Measurements from ENCODE around the gene ARHGEF11.

The ARHGEF11 gene

GRCh38 chr1:156935505-156936128 is 109.9 kb downstream of the ARHGEF11 start:
- peaks cover 6% of the 10 kb centered on the region; the same call in 1 of the 2 replicates for H3K27me3 ChIP-seq (ENCODE audit: control insufficient read depth, low read length)
- no peaks in the 10 kb centered on the region for H3K4me1 ChIP-seq (ENCODE audit: control insufficient read depth, low read length)
- H3K4me3 ChIP-seq (ENCODE audit: low read length), result no peak overlapping the region
- no peaks in the 10 kb centered on the region for H3K79me2 ChIP-seq (ENCODE audit: control insufficient read depth, low read length)
- no peaks in the 10 kb centered on the region for H3K36me3 ChIP-seq (ENCODE audit: control insufficient read depth, low read length)
- H3K9me3 ChIP-seq (ENCODE audit: control insufficient read depth, insufficient read depth, low read length), result no peaks in the 10 kb centered on the region
- no peaks in the 10 kb centered on the region for H4K20me1 ChIP-seq (ENCODE audit: control insufficient read depth, insufficient read depth, low read depth, low read length)
- no peak for TF ChIP-seq CTCF (IDR thresholded peaks at IDR 0.05; ENCODE audit: low read depth, low read length, poor library complexity, severe bottlenecking)
- TF ChIP-seq EZH2phosphoT487 (IDR thresholded peaks at IDR 0.05; ENCODE audit: borderline replicate concordance, low read length), result no peak
- no peak overlapping the region for H3K4me2 ChIP-seq (ENCODE audit: low read length)
- H3K9me2 ChIP-seq (replicated peaks; ENCODE audit: control insufficient read depth, low read length), result no peaks in the 10 kb centered on the region
- H3F3A ChIP-seq (ENCODE audit: control insufficient read depth, insufficient read depth), result no peaks in the 10 kb centered on the region
- H3K27ac ChIP-seq (ENCODE audit: low read depth, low read length), result no peak overlapping the region

GRCh38 chr1:156933136-156933535 is 112.4 kb downstream of the ARHGEF11 start:
- Histone ChIP-seq H3K27me3 (ENCODE audit: control insufficient read depth, low read length) (peaks cover 9% of the 10 kb centered on the region), H3K9me2 (replicated peaks; ENCODE audit: control insufficient read depth, low read length) (no peaks in the 10 kb centered on the region), H3K36me3 (ENCODE audit: control insufficient read depth, low read length) (no peaks in the 10 kb centered on the region), H3K79me2 (ENCODE audit: control insufficient read depth, low read length) (no peaks in the 10 kb centered on the region), H3K4me2 (ENCODE audit: low read length) (no peak overlapping the region), H3F3A (ENCODE audit: control insufficient read depth, insufficient read depth) (no peaks in the 10 kb centered on the region), H3K4me1 (ENCODE audit: control insufficient read depth, low read length) (no peaks in the 10 kb centered on the region), H3K27ac (ENCODE audit: low read depth, low read length) (no peak overlapping the region), H3K9me3 (ENCODE audit: control insufficient read depth, insufficient read depth, low read length) (no peaks in the 10 kb centered on the region), H3K4me3 (ENCODE audit: low read length) (no peak overlapping the region), H4K20me1 (ENCODE audit: control insufficient read depth, insufficient read depth, low read depth, low read length) (no peaks in the 10 kb centered on the region)
- no peak for TF ChIP-seq CTCF (IDR thresholded peaks at IDR 0.05; ENCODE audit: low read depth, low read length, poor library complexity, severe bottlenecking)
- no peak for TF ChIP-seq EZH2phosphoT487 (IDR thresholded peaks at IDR 0.05; ENCODE audit: borderline replicate concordance, low read length)

GRCh38 chr1:156931974-156932710 is 113.4 kb downstream of the ARHGEF11 start:
- Histone ChIP-seq H3K79me2 (ENCODE audit: control insufficient read depth, low read length) (no peaks in the 10 kb centered on the region), H3F3A (ENCODE audit: control insufficient read depth, insufficient read depth) (no peaks in the 10 kb centered on the region), H3K4me1 (ENCODE audit: control insufficient read depth, low read length) (no peaks in the 10 kb centered on the region), H3K9me2 (replicated peaks; ENCODE audit: control insufficient read depth, low read length) (no peaks in the 10 kb centered on the region), H3K4me3 (ENCODE audit: low read length) (no peak overlapping the region), H3K27me3 (ENCODE audit: control insufficient read depth, low read length) (peaks cover 17% of the 10 kb centered on the region), H3K27ac (ENCODE audit: low read depth, low read length) (no peak overlapping the region), H3K36me3 (ENCODE audit: control insufficient read depth, low read length) (no peaks in the 10 kb centered on the region), H3K9me3 (ENCODE audit: control insufficient read depth, insufficient read depth, low read length) (no peaks in the 10 kb centered on the region), H3K4me2 (ENCODE audit: low read length) (no peak overlapping the region), H4K20me1 (ENCODE audit: control insufficient read depth, insufficient read depth, low read depth, low read length) (no peaks in the 10 kb centered on the region)
- TF ChIP-seq EZH2phosphoT487 (IDR thresholded peaks at IDR 0.05; ENCODE audit: borderline replicate concordance, low read length), result no peak
- TF ChIP-seq CTCF (IDR thresholded peaks at IDR 0.05; ENCODE audit: low read depth, low read length, poor library complexity, severe bottlenecking), result no peak

Measured in DOHH2 (cell line).